ENCODE data around the gene PISD. TPM values are rescaled to one million over a fixed set of nuclear protein-coding genes. Genes with fewer than 3 reads are reported as not detected.

PISD gene
- total RNA-seq, 1 experiment from 2014 or later: 36.0 TPM

DNA sequence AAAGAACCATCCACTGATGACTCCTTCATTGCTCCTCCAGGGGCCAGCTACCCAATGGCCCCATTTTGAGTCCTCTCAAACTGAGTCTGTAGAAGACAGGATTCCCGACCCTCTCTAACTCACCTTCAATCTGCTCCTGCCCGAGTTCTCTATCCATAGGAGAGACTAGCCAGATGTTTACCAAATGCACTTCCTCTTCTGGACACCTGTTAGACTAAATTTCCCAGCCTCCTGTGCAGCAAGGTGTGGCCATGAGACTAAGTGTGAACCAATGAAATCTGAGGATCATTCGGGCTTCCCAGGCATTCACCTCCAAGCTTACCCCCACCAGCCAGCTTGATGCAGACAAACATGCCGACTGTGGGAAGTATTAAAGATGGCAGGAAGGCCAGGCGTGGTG lies 7.6 kb downstream of the PISD start:
- Histone ChIP-seq H3K4me2 (ENCODE audit: low read length) (no peak overlapping the region), H3K9me2 (replicated peaks; ENCODE audit: low read length) (no peaks in the 10 kb centered on the region), H3K4me1 (ENCODE audit: insufficient read depth, low read length) (peaks cover 21% of the 10 kb centered on the region), H3F3A (ENCODE audit: low read length, unreplicated experiment) (no peaks in the 10 kb centered on the region), H3K4me3 (ENCODE audit: low read length) (no peak overlapping the region), H4K20me1 (ENCODE audit: low read length) (peaks cover 12% of the 10 kb centered on the region; the same call in 1 of the 2 replicates), H3K27me3 (ENCODE audit: low read length) (no peaks in the 10 kb centered on the region), H3K36me3 (ENCODE audit: low read depth, low read length) (no peaks in the 10 kb centered on the region), H3K79me2 (ENCODE audit: low read length) (peaks cover 95% of the 10 kb centered on the region), H3K9me3 (ENCODE audit: low read length) (no peaks in the 10 kb centered on the region), H3K9ac (ENCODE audit: low read length) (no peak overlapping the region), H3K27ac (ENCODE audit: low read length) (no peak overlapping the region), H2AFZ (ENCODE audit: low read length) (no peak overlapping the region)
- TF ChIP-seq EZH2phosphoT487 (IDR thresholded peaks at IDR 0.05; ENCODE audit: borderline replicate concordance, low read length): no peak
- no peak for TF ChIP-seq CTCF (conservative IDR thresholded peaks at IDR 0.05; ENCODE audit: low read depth, low read length)
- no peak for TF ChIP-seq EZH2 (IDR thresholded peaks at IDR 0.05; ENCODE audit: low read length, unreplicated experiment)
- intact Hi-C loops (cut with micrococcal nuclease): no loop called here
- ChIA-PET CTCF (no interaction called here), POLR2A (ENCODE audit: unreplicated experiment) (no interaction called here)
- no peak for DNase-seq
- no peak for ATAC-seq
- BruUV-seq (replicated peaks): no TSS peak

GRCh38 chr22:31653944-31654343 lies 8.1 kb downstream of the PISD start:
- H3K27me3 ChIP-seq (ENCODE audit: low read length): no peaks in the 10 kb centered on the region
- H3K36me3 ChIP-seq (ENCODE audit: low read depth, low read length): no peaks in the 10 kb centered on the region; the same call in 1 of the 2 replicates
- H2AFZ ChIP-seq (ENCODE audit: low read length): no peak overlapping the region
- peak overlapping the region; percentile 54 for H3K27ac ChIP-seq (ENCODE audit: low read length)
- BruUV-seq (replicated peaks): no TSS peak
- H3K9ac ChIP-seq (ENCODE audit: low read length): no peak overlapping the region
- H3K9me3 ChIP-seq (ENCODE audit: low read length): no peaks in the 10 kb centered on the region
- no peak for ATAC-seq
- H3F3A ChIP-seq (ENCODE audit: low read length, unreplicated experiment): no peaks in the 10 kb centered on the region
- CTCF ChIA-PET: no interaction called here
- DNase-seq: no peak
- POLR2A ChIA-PET (ENCODE audit: unreplicated experiment): interaction anchor here (0.7 kb wide), 1 partner anchor 72 kb away, joined by 4 read pairs; no protein-coding TSS in a partner anchor
- peaks cover 94% of the 10 kb centered on the region for H3K79me2 ChIP-seq (ENCODE audit: low read length)
- H3K4me3 ChIP-seq (ENCODE audit: low read length): no peak overlapping the region
- peaks cover 12% of the 10 kb centered on the region; the same call in 1 of the 2 replicates for H4K20me1 ChIP-seq (ENCODE audit: low read length)
- TF ChIP-seq CTCF (conservative IDR thresholded peaks at IDR 0.05; ENCODE audit: low read depth, low read length): no peak
- TF ChIP-seq EZH2 (IDR thresholded peaks at IDR 0.05; ENCODE audit: low read length, unreplicated experiment): no peak
- intact Hi-C loops (cut with micrococcal nuclease): loop anchor here (1.0 kb wide), 1 partner anchor 7 kb away; no protein-coding TSS in a partner anchor
- no peaks in the 10 kb centered on the region for H3K9me2 ChIP-seq (replicated peaks; ENCODE audit: low read length)
- peaks cover 19% of the 10 kb centered on the region for H3K4me1 ChIP-seq (ENCODE audit: insufficient read depth, low read length)
- H3K4me2 ChIP-seq (ENCODE audit: low read length): peak overlapping the region; percentile 72

- POLR2A ChIA-PET (ENCODE audit: unreplicated experiment): interaction anchor here (0.7 kb wide), 1 partner anchor 71 kb away, joined by 4 read pairs; no protein-coding TSS in a partner anchor
- no peak overlapping the region for H3K9ac ChIP-seq (ENCODE audit: low read length)
- H3K27me3 ChIP-seq (ENCODE audit: low read length): no peaks in the 10 kb centered on the region
- peaks cover 89% of the 10 kb centered on the region for H3K79me2 ChIP-seq (ENCODE audit: low read length)
- no TSS peak for BruUV-seq (replicated peaks)
- intact Hi-C loops (cut with micrococcal nuclease): loop anchor here (1.0 kb wide), 1 partner anchor 8 kb away; no protein-coding TSS in a partner anchor
- H3F3A ChIP-seq (ENCODE audit: low read length, unreplicated experiment): no peaks in the 10 kb centered on the region
- DNase-seq: peak; percentile 67
- H2AFZ ChIP-seq (ENCODE audit: low read length): no peak overlapping the region
- H3K9me2 ChIP-seq (replicated peaks; ENCODE audit: low read length): no peaks in the 10 kb centered on the region
- ATAC-seq: peak; percentile 97
- H3K4me2 ChIP-seq (ENCODE audit: low read length): peak overlapping the region; percentile 72
- H3K9me3 ChIP-seq (ENCODE audit: low read length): no peaks in the 10 kb centered on the region
- TF ChIP-seq EZH2phosphoT487 (IDR thresholded peaks at IDR 0.05; ENCODE audit: borderline replicate concordance, low read length) (no peak), CTCF (conservative IDR thresholded peaks at IDR 0.05; ENCODE audit: low read depth, low read length) (no peak), EZH2 (IDR thresholded peaks at IDR 0.05; ENCODE audit: low read length, unreplicated experiment) (no peak)
- peaks cover 19% of the 10 kb centered on the region for H3K4me1 ChIP-seq (ENCODE audit: insufficient read depth, low read length)
- H3K4me3 ChIP-seq (ENCODE audit: low read length): no peak overlapping the region; the same call in 1 of the 2 replicates
- CTCF ChIA-PET: no interaction called here
- peak overlapping the region; percentile 54 for H3K27ac ChIP-seq (ENCODE audit: low read length)
- H4K20me1 ChIP-seq (ENCODE audit: low read length): peaks cover 12% of the 10 kb centered on the region; the same call in 1 of the 2 replicates
- H3K36me3 ChIP-seq (ENCODE audit: low read depth, low read length): no peaks in the 10 kb centered on the region; the same call in 1 of the 2 replicates
These were observed 8.9 kb downstream of the PISD start for GRCh38 chr22:31652911-31653684.
